H1 (cell line): ENCODE data around the gene PRRC1. TPM values are rescaled to one million over a fixed set of nuclear protein-coding genes. Genes with fewer than 3 reads are reported as not detected.

Source experiments
- CTCF ChIA-PET: fragments of 300-600 bp; sonication (Branson Sonifier 250); formaldehyde crosslinking; loops from one replicate; lab custom pipeline; 2021; ENCODE audit not compliant: partially characterized antibody; lab: Charles Lee
- POLR2A ChIA-PET: fragments of 300-600 bp; sonication (Branson Sonifier 250); formaldehyde crosslinking; loops from one replicate; lab custom pipeline; 2021; ENCODE audit warnings: inconsistent platforms; ENCODE audit not compliant: partially characterized antibody; lab: Charles Lee
- DNase-seq, 2 experiments: peaks; one replicate each; pipeline versions ENCODE4 v3.0.0 to v3.0.0-alpha.2; 2010 to 2022; ENCODE audit warnings: low spot score in 2 of 2, low read depth in 1 of 2, mixed read lengths in 1 of 2
- FAIRE-seq: peaks from 2 replicates; lab custom pipeline; 2011; peaks lifted over from hg19 to GRCh38; lab: Jason Lieb, UNC
- H2AFZ ChIP-seq: 2 replicates; pipeline ENCODE4 v1.8.1; 2012; ENCODE audit warnings: low read length, inconsistent platforms
- H2AK5ac ChIP-seq: 2 replicates; pipeline ENCODE4 v1.6.1; 2013; ENCODE audit warnings: low read depth, low read length
- H2BK120ac ChIP-seq: replicated peaks from 2 replicates; pipeline ENCODE3; 2013; ENCODE audit warnings: low read depth, low read length, inconsistent platforms
- H2BK12ac ChIP-seq: 2 replicates; pipeline ENCODE4 v1.6.1; 2013; ENCODE audit warnings: low read depth, low read length
- H2BK15ac ChIP-seq: 2 replicates; pipeline ENCODE4 v1.6.1; 2013; ENCODE audit warnings: low read length
- H2BK20ac ChIP-seq: 2 replicates; pipeline ENCODE4 v1.6.1; 2013; ENCODE audit warnings: low read length
- H2BK5ac ChIP-seq: 2 replicates; pipeline ENCODE4 v1.6.1; 2013; ENCODE audit warnings: low read depth, low read length
- H3K14ac ChIP-seq: 2 replicates; pipeline ENCODE4 v1.6.1; 2013; ENCODE audit warnings: inconsistent platforms; ENCODE audit not compliant: insufficient read length
- H3K18ac ChIP-seq: 2 replicates; pipeline ENCODE4 v1.6.1; 2013; ENCODE audit warnings: low read length; ENCODE audit errors: extremely low read depth
- H3K23ac ChIP-seq: 2 replicates; pipeline ENCODE4 v1.6.1; 2013; ENCODE audit warnings: inconsistent platforms; ENCODE audit not compliant: insufficient read length
- H3K23me2 ChIP-seq: 2 replicates; pipeline ENCODE4 v1.6.1; 2013; ENCODE audit warnings: low read depth, low read length
- H3K27ac ChIP-seq: 2 replicates; pipeline ENCODE4 v1.6.1; 2011; ENCODE audit warnings: low read depth, low read length, inconsistent platforms
- H3K27me3 ChIP-seq, 4 experiments: replicated peaks in 1 of 4; 1 replicate in 1 of 4; 2 replicates in 3 of 4; pipeline versions ENCODE4 v1.6.1 to v1.8.1; 2011 to 2013; ENCODE audit warnings: low read length in 3 of 4, mild to moderate bottlenecking in 3 of 4, inconsistent platforms in 2 of 4, mixed read lengths in 2 of 4, moderate library complexity in 1 of 4; ENCODE audit not compliant: control insufficient read depth in 3 of 4, insufficient read depth in 3 of 4; ENCODE audit errors: extremely low read depth in 1 of 4
- H3K36me3 ChIP-seq, 4 experiments: 2 replicates each; pipeline versions ENCODE4 v1.6.1 to v1.8.1; 2011 to 2013; ENCODE audit warnings: mild to moderate bottlenecking in 4 of 4, low read length in 3 of 4, moderate library complexity in 2 of 4, control low read depth in 1 of 4, inconsistent platforms in 1 of 4; ENCODE audit not compliant: insufficient read depth in 4 of 4, control insufficient read depth in 2 of 4
- H3K4ac ChIP-seq: replicated peaks from 2 replicates; pipeline ENCODE3; 2013; ENCODE audit warnings: low read length, low read depth, mixed read lengths, inconsistent platforms; ENCODE audit not compliant: insufficient read length
- H3K4me1 ChIP-seq, 4 experiments: replicated peaks in 1 of 4; 1 replicate in 1 of 4; 2 replicates in 3 of 4; pipeline versions ENCODE4 v1.6.1 to v1.8.1; 2011 to 2013; ENCODE audit warnings: low read length in 3 of 4, inconsistent platforms in 2 of 4, mixed read lengths in 1 of 4; ENCODE audit not compliant: insufficient read depth in 4 of 4, control insufficient read depth in 3 of 4
- H3K4me2 ChIP-seq, 2 experiments: 2 replicates each; pipeline versions ENCODE4 v1.6.1 to v1.8.1; 2011 to 2013; ENCODE audit warnings: low read depth in 2 of 2, low read length in 2 of 2, control low read depth in 1 of 2, inconsistent platforms in 1 of 2, mild to moderate bottlenecking in 1 of 2; ENCODE audit not compliant: insufficient read depth in 1 of 2
- H3K4me3 ChIP-seq, 4 experiments: fragments of 200-600, 300-600 bp in 1 of 4; sonication (generic), shearing (Covaris generic), sonication (Bioruptor Twin) in 1 of 4; 2 replicates each; pipeline versions ENCODE4 v1.5.1 to v1.8.1; 2011 to 2016; ENCODE audit warnings: low read length in 4 of 4, low read depth in 3 of 4, control low read depth in 2 of 4, inconsistent platforms in 2 of 4, mild to moderate bottlenecking in 2 of 4, mixed read lengths in 1 of 4, moderate library complexity in 1 of 4; ENCODE audit not compliant: insufficient read depth in 2 of 4; ENCODE audit errors: extremely low read depth in 1 of 4
- H3K56ac ChIP-seq: replicated peaks from 2 replicates; pipeline ENCODE3; 2013; ENCODE audit warnings: low read depth, mild to moderate bottlenecking, mixed read lengths, low read length, inconsistent platforms; ENCODE audit not compliant: insufficient read length
- H3K79me1 ChIP-seq: 2 replicates; pipeline ENCODE4 v1.6.1; 2013; ENCODE audit warnings: low read depth, low read length, control low read depth
- H3K79me2 ChIP-seq, 2 experiments: 2 replicates each; pipeline versions ENCODE4 v1.6.1 to v1.8.1; 2012 to 2013; ENCODE audit warnings: low read length in 2 of 2, mild to moderate bottlenecking in 2 of 2, inconsistent platforms in 1 of 2; ENCODE audit not compliant: insufficient read depth in 2 of 2, control insufficient read depth in 1 of 2
- H3K9ac ChIP-seq, 4 experiments: replicated peaks in 1 of 4; 1 replicate in 1 of 4; 2 replicates in 3 of 4; pipeline versions ENCODE4 v1.6.1 to v1.8.1; 2011 to 2013; ENCODE audit warnings: low read depth in 3 of 4, low read length in 3 of 4, control low read depth in 2 of 4, mild to moderate bottlenecking in 2 of 4, moderate library complexity in 2 of 4, inconsistent platforms in 1 of 4; ENCODE audit errors: extremely low read depth in 1 of 4
- H3K9me3 ChIP-seq, 2 experiments: 2 replicates each; pipeline versions ENCODE4 v1.6.1 to v1.8.1; 2012 to 2013; ENCODE audit warnings: mild to moderate bottlenecking in 2 of 2, moderate library complexity in 2 of 2, control low read depth in 1 of 2, inconsistent platforms in 1 of 2, low read depth in 1 of 2, low read length in 1 of 2, mixed read lengths in 1 of 2; ENCODE audit not compliant: insufficient read depth in 2 of 2
- H4K20me1 ChIP-seq, 2 experiments: replicated peaks in 1 of 2; 2 replicates each; pipeline versions ENCODE3 to v1.8.1; 2011 to 2013; ENCODE audit warnings: inconsistent platforms in 2 of 2, low read length in 2 of 2, mild to moderate bottlenecking in 1 of 2; ENCODE audit not compliant: insufficient read depth in 2 of 2, control insufficient read depth in 1 of 2
- H4K5ac ChIP-seq: 2 replicates; pipeline ENCODE4 v1.6.1; 2013; ENCODE audit warnings: low read length, low read depth, mixed read lengths, inconsistent platforms; ENCODE audit not compliant: insufficient read length
- H4K8ac ChIP-seq: 2 replicates; pipeline ENCODE4 v1.8.0; 2013; ENCODE audit warnings: mild to moderate bottlenecking, moderate library complexity, low read length, inconsistent platforms; ENCODE audit not compliant: insufficient read depth; ENCODE audit errors: extremely low read depth
- H4K91ac ChIP-seq: replicated peaks from 2 replicates; pipeline ENCODE3; 2013; ENCODE audit warnings: low read length, mixed read lengths, inconsistent platforms; ENCODE audit not compliant: insufficient read length
- BCL11A ChIP-seq, 2 experiments: IDR thresholded peaks; one replicate each; pipeline ENCODE4 v1.6.1; 2011; ENCODE audit warnings: low read depth in 2 of 2, low read length in 2 of 2, mild to moderate bottlenecking in 2 of 2
- CBX5 ChIP-seq: fragments of 300-800, 300-1000 bp; sonication (generic); IDR thresholded peaks from 2 replicates; pipeline ENCODE4 v1.7.1; 2016; ENCODE audit warnings: antibody characterized with exemption, low read length, low read depth
- CREB1 ChIP-seq: IDR thresholded peaks from 2 replicates; pipeline ENCODE4 v1.6.1; 2012; ENCODE audit warnings: inconsistent platforms
- EP300 ChIP-seq, 2 experiments: IDR thresholded peaks; 1 replicate in 1 of 2; 2 replicates in 1 of 2; pipeline ENCODE4 v1.6.1; 2011 to 2012; ENCODE audit warnings: low read depth in 2 of 2, low read length in 2 of 2, mild to moderate bottlenecking in 2 of 2, borderline replicate concordance in 1 of 2, inconsistent platforms in 1 of 2, moderate library complexity in 1 of 2
- GTF2F1 ChIP-seq: IDR thresholded peaks from 2 replicates; pipeline ENCODE4 v1.6.1; 2012; ENCODE audit warnings: low read depth, low read length, improper control_type of control experiment, borderline replicate concordance
- HDAC6 ChIP-seq: IDR thresholded peaks from one replicate; pipeline ENCODE4 v1.7.1; 2012; ENCODE audit warnings: low read depth, mild to moderate bottlenecking, inconsistent platforms, low read length, moderate library complexity
- JUND ChIP-seq: IDR thresholded peaks from 2 replicates; pipeline ENCODE4 v1.6.1; 2011; ENCODE audit warnings: mild to moderate bottlenecking, improper control_type of control experiment, low read length
- MAFK ChIP-seq: IDR thresholded peaks from 2 replicates; pipeline ENCODE4 v1.6.1; 2012; ENCODE audit warnings: low read depth, mild to moderate bottlenecking, improper control_type of control experiment, low read length
- SIRT6 ChIP-seq: IDR thresholded peaks from one replicate; pipeline ENCODE4 v1.7.1; 2012; ENCODE audit warnings: low read length, inconsistent platforms
- SP2 ChIP-seq: IDR thresholded peaks from 2 replicates; pipeline ENCODE4 v1.6.1; 2012; ENCODE audit warnings: mild to moderate bottlenecking, low read length, inconsistent platforms
- WGBS, 2 experiments: shearing (Covaris generic) in 1 of 2; methylation state at CpG; one replicate each; pipeline versions ENCODE4 v1.1.6 to v1.1.7; 2013 to 2015; ENCODE audit warnings: low lambda C conversion rate in 2 of 2, mixed read lengths in 2 of 2, inconsistent platforms in 1 of 2, low coverage in 1 of 2, missing lambda C conversion rate in 1 of 2; ENCODE audit not compliant: insufficient replicate concordance in 2 of 2, insufficient coverage in 1 of 2, insufficient read length in 1 of 2; ENCODE audit errors: extremely low coverage in 1 of 2, missing lambda C conversion rate in 1 of 2; 5-methylcytosine and 5-hydroxymethylcytosine counted together
- polyA plus RNA-seq, 7 experiments: library from polyadenylated mRNA; depleted of rRNA in 3 of 7; stranded (reverse) in 5 of 7; unstranded in 2 of 7; fragments of >200 nt in 5 of 7; fragments of 200-250 nt in 2 of 7; gene quantifications; 1 replicate in 5 of 7; 2 replicates in 1 of 7; 4 replicates in 1 of 7; pipeline versions ENCODE4 v1.2.1 to v1.2.3, GENCODE V29; 2011 to 2013; ENCODE audit warnings: missing spikeins in 2 of 7, mixed read lengths in 2 of 7
- total RNA-seq: library from RNA; stranded (reverse); fragmentation: NEBNext Ultra II Directional; extraction: Animal tissue kit (Norgen Biotek cat#: 25700); gene quantifications from 2 replicates; pipeline ENCODE4 v1.2.1, GENCODE V29; 2021

The PRRC1 gene
- total and polyA plus RNA-seq, 2 of the 8 experiments (the other 6 are each of a cell fraction or from before 2014, with no cell fraction given), result 54.6 to 78.6 TPM

GRCh38 chr5:127551410-127552041, 34.1 kb downstream of the PRRC1 start:
- no peak for FAIRE-seq

More at GRCh38 chr5:127551410-127552041, 34.1 kb downstream of the PRRC1 start:
- no peak overlapping the region for H3K4me2 ChIP-seq
- no peak overlapping the region for H2BK15ac ChIP-seq
- no peaks in the 10 kb centered on the region for H3K9me3 ChIP-seq
- H3K23me2 ChIP-seq, result no peaks in the 10 kb centered on the region
- no peak for DNase-seq
- H3K18ac ChIP-seq, result no peak overlapping the region
- POLR2A ChIA-PET, result no interaction called here
- no peak overlapping the region for H2AFZ ChIP-seq
- H4K5ac ChIP-seq, result no peak overlapping the region
- no peak overlapping the region for H2BK20ac ChIP-seq
- TF ChIP-seq SIRT6 (no peak), JUND (no peak), BCL11A (IDR thresholded peaks at IDR 0.05; ENCODE audit: low read depth in 2 of 2, low read length in 2 of 2) (no peak), GTF2F1 (no peak), CREB1 (no peak), CBX5 (no peak), SP2 (no peak), MAFK (no peak), EP300 (IDR thresholded peaks at IDR 0.05; ENCODE audit: borderline replicate concordance in 1 of 2, low read depth in 2 of 2, low read length in 2 of 2) (no peak), HDAC6 (no peak)
- H3K79me2 ChIP-seq, result peaks cover 0 to 2% of the 10 kb centered on the region in 2 experiments; a peak in 1 of 4 replicates
- H3K27me3 ChIP-seq, result no peaks in the 10 kb centered on the region
- no peak overlapping the region for H3K14ac ChIP-seq
- H2BK12ac ChIP-seq, result no peak overlapping the region
- peaks cover 0 to 57% (median 19%) of the 10 kb centered on the region in 4 experiments; a peak in 5 of 8 replicates for H3K36me3 ChIP-seq
- peaks cover 0 to 2% of the 10 kb centered on the region in 2 experiments for H4K20me1 ChIP-seq
- WGBS, 2 experiments, result 97% methylated on average over 9 of the region's 9 CpGs; no CpG with 5 or more reads in 1 of the 2 experiments
- H2BK5ac ChIP-seq, result no peak overlapping the region
- no peak overlapping the region for H3K4me3 ChIP-seq
- CTCF ChIA-PET, result interaction anchor here (1.0 to 1.3 kb wide), 2 partner anchors 15 to 115 kb away, joined by 3 to 5 read pairs; no protein-coding TSS in a partner anchor
- H3K4ac ChIP-seq, result no peak overlapping the region
- no peak overlapping the region for H2AK5ac ChIP-seq
- H4K8ac ChIP-seq, result no peak overlapping the region
- no peak overlapping the region for H3K27ac ChIP-seq
- H3K23ac ChIP-seq, result no peak overlapping the region
- no peak overlapping the region for H3K9ac ChIP-seq
- H2BK120ac ChIP-seq, result no peak overlapping the region
- H3K79me1 ChIP-seq, result no peaks in the 10 kb centered on the region
- no peak overlapping the region for H4K91ac ChIP-seq
- H3K56ac ChIP-seq, result no peak overlapping the region
- no peaks in the 10 kb centered on the region for H3K4me1 ChIP-seq
